ENCODE measurements around the gene MAPRE2. TPM values are rescaled to one million over a fixed set of nuclear protein-coding genes. Genes with fewer than 3 reads are reported as not detected.

The MAPRE2 gene
- total and polyA plus RNA-seq, 7 donors = 3.3 to 83.4 (median 57.3) TPM

GRCh38 chr18:35131387-35132020, 90.3 kb downstream of the MAPRE2 start:
- H3K4me3 ChIP-seq = no peak overlapping the region
- peaks cover 12% of the 10 kb centered on the region for H3K4me1 ChIP-seq
- TF ChIP-seq CTCF (IDR thresholded peaks at IDR 0.05) = no peak
- intact Hi-C loops (cut with DNase I) = no loop called here
- H3K9me3 ChIP-seq = no peaks in the 10 kb centered on the region
- WGBS, 3 donors = 57 to 74% (median 60%) methylated on average over 8 of the region's 8 CpGs
- DNase-seq = no peak
- H3K27me3 ChIP-seq (ENCODE audit: insufficient read depth in 3 of 3, low read length in 2 of 3) = no peaks in the 10 kb centered on the region
- ATAC-seq = peak in 1 of 4 donors; percentile 31
- peak overlapping the region; percentile 58 for H3K27ac ChIP-seq
- peaks cover 7 to 96% of the 10 kb centered on the region in 2 donors for H3K36me3 ChIP-seq (ENCODE audit: insufficient read depth in 1 of 2, low read depth in 1 of 2)

GRCh38 chr18:35132021-35132902, 91.0 kb downstream of the MAPRE2 start:
- Histone ChIP-seq H3K36me3 (ENCODE audit: insufficient read depth in 1 of 2, low read depth in 1 of 2) (peaks cover 4 to 96% of the 10 kb centered on the region in 2 donors), H3K4me1 (peaks cover 12% of the 10 kb centered on the region), H3K27me3 (ENCODE audit: insufficient read depth in 3 of 3, low read length in 2 of 3) (no peaks in the 10 kb centered on the region), H3K27ac (peak overlapping the region; percentile 58), H3K4me3 (no peak overlapping the region), H3K9me3 (no peaks in the 10 kb centered on the region)
- 41 to 60% (median 42%) methylated on average over 10 of the region's 10 CpGs for WGBS, 3 donors
- intact Hi-C loops (cut with DNase I) = no loop called here
- ATAC-seq (peak; percentile 57 to 89 (median 82)), DNase-seq (no peak)
- no peak for TF ChIP-seq CTCF (IDR thresholded peaks at IDR 0.05)

GRCh38 chr18:35134190-35134730, 93.0 kb downstream of the MAPRE2 start:
- 95 to 96% (median 95%) methylated on average over 6 of the region's 6 CpGs for WGBS, 3 donors
- Histone ChIP-seq H3K9me3 (no peaks in the 10 kb centered on the region), H3K27ac (no peak overlapping the region), H3K4me3 (no peak overlapping the region), H3K27me3 (ENCODE audit: insufficient read depth in 3 of 3, low read length in 2 of 3) (no peaks in the 10 kb centered on the region), H3K36me3 (ENCODE audit: insufficient read depth in 1 of 2, low read depth in 1 of 2) (peaks cover 4 to 95% of the 10 kb centered on the region in 2 donors), H3K4me1 (peaks cover 12% of the 10 kb centered on the region)
- ATAC-seq = no peak
- intact Hi-C loops (cut with DNase I) = no loop called here
- TF ChIP-seq CTCF (IDR thresholded peaks at IDR 0.05) = no peak
- DNase-seq = no peak

GRCh38 chr18:35134791-35135531, 93.7 kb downstream of the MAPRE2 start:
- no peak overlapping the region for H3K27ac ChIP-seq
- no peak for DNase-seq
- H3K4me3 ChIP-seq = no peak overlapping the region
- no peaks in the 10 kb centered on the region for H3K9me3 ChIP-seq
- intact Hi-C loops (cut with DNase I) = no loop called here
- H3K36me3 ChIP-seq (ENCODE audit: insufficient read depth in 1 of 2, low read depth in 1 of 2) = peaks cover 4 to 95% of the 10 kb centered on the region in 2 donors
- no peak for TF ChIP-seq CTCF (IDR thresholded peaks at IDR 0.05)
- 88 to 96% (median 94%) methylated on average over 4 of the region's 4 CpGs for WGBS, 3 donors
- H3K27me3 ChIP-seq (ENCODE audit: insufficient read depth in 3 of 3, low read length in 2 of 3) = no peaks in the 10 kb centered on the region
- H3K4me1 ChIP-seq = peaks cover 12% of the 10 kb centered on the region
- ATAC-seq = no peak

Measured in psoas muscle (tissue), 8 donors.